A673 (cell line): ENCODE results near the gene COA3. TPM values are rescaled to one million over a fixed set of nuclear protein-coding genes. Genes with fewer than 3 reads are reported as not detected.

ENCODE experiments used
- BruUV-seq: library from RNA; stranded (reverse); fragments of 400-500 nt; replicated peaks from 2 replicates; lab custom pipeline; 2021; lab: Mats Ljungman, UMichigan
- CTCF ChIA-PET: fragments of 300-600 bp; sonication (Branson Sonifier 250); formaldehyde crosslinking; loops from one replicate; lab custom pipeline; 2022; ENCODE audit warnings: antibody characterized with exemption; lab: Charles Lee
- POLR2A ChIA-PET: fragments of 300-600 bp; sonication (Branson Sonifier 250); formaldehyde crosslinking; loops from one replicate; lab custom pipeline; 2022; ENCODE audit warnings: antibody characterized with exemption; ENCODE audit not compliant: low non-redundant PET; lab: Charles Lee
- DNase-seq: peaks from one replicate; pipeline ENCODE4 v3.0.0-alpha.2; 2015; ENCODE audit warnings: low spot score
- H3K27ac ChIP-seq: fragments of 200-600 bp; sonication (generic); 2 replicates; pipeline ENCODE4 v1.5.1; 2016; ENCODE audit warnings: mixed run types, low read depth, mild to moderate bottlenecking, mixed read lengths, antibody characterized with exemption, low read length; ENCODE audit not compliant: poor library complexity, severe bottlenecking
- H3K27me3 ChIP-seq: fragments of 200-600 bp; sonication (generic); replicated peaks from 2 replicates; pipeline ENCODE4 v1.6.1; 2017; ENCODE audit warnings: mixed run types, low read depth, mild to moderate bottlenecking, mixed read lengths, antibody characterized with exemption, low read length; ENCODE audit not compliant: insufficient read depth, poor library complexity
- H3K36me3 ChIP-seq: fragments of 200-600 bp; sonication (generic); 2 replicates; pipeline ENCODE4 v1.6.1; 2016; ENCODE audit warnings: mixed run types, mild to moderate bottlenecking, mixed read lengths, antibody characterized with exemption, low read length; ENCODE audit not compliant: insufficient read depth, poor library complexity, severe bottlenecking
- H3K4me1 ChIP-seq: fragments of 200-600 bp; sonication (generic); 2 replicates; pipeline ENCODE4 v1.6.1; 2017; ENCODE audit warnings: mixed run types, mild to moderate bottlenecking, mixed read lengths, antibody characterized with exemption, low read length; ENCODE audit not compliant: insufficient read depth, poor library complexity, severe bottlenecking
- H3K4me3 ChIP-seq: fragments of 200-600 bp; sonication (generic); 2 replicates; pipeline ENCODE4 v1.5.1; 2016; ENCODE audit warnings: low read depth, mixed run types, mild to moderate bottlenecking, mixed read lengths, low read length; ENCODE audit not compliant: poor library complexity, severe bottlenecking
- H3K9me3 ChIP-seq: fragments of 200-600 bp; sonication (generic); 2 replicates; pipeline ENCODE4 v1.6.1; 2016; ENCODE audit warnings: mixed run types, low read depth, mild to moderate bottlenecking, mixed read lengths, antibody characterized with exemption, low read length; ENCODE audit not compliant: poor library complexity, severe bottlenecking
- CTCF ChIP-seq: fragments of 300-800, 200-600 bp; sonication (generic); conservative IDR thresholded peaks from 2 replicates; pipeline ENCODE4 v1.5.1; 2017; ENCODE audit warnings: low read depth, mild to moderate bottlenecking, antibody characterized with exemption, low read length, moderate library complexity, mixed read lengths
- EZH2 ChIP-seq: fragments of 200-600 bp; sonication (generic); IDR thresholded peaks from 2 replicates; pipeline ENCODE4 v1.6.1; 2017; ENCODE audit warnings: borderline replicate concordance, low read depth, mild to moderate bottlenecking, mixed read lengths, antibody characterized with exemption, low read length; ENCODE audit not compliant: poor library complexity, severe bottlenecking
- intact Hi-C: fragments of 100-400 bp; cut with micrococcal nuclease; formaldehyde crosslinking; loops from one replicate; pipeline ENCODE4 v1.10.0; 2022; ENCODE audit not compliant: unreplicated experiment
- total RNA-seq: library from RNA; stranded (reverse); gene quantifications from 2 replicates; pipeline ENCODE4 v1.2.3, GENCODE V29; 2021

Gene COA3
- total RNA-seq, 1 experiment from 2014 or later = 29.0 TPM

- no TSS peak for BruUV-seq
- Histone ChIP-seq H3K36me3 (no peaks in the 10 kb centered on the region), H3K9me3 (no peaks in the 10 kb centered on the region), H3K27ac (no peak overlapping the region), H3K4me1 (no peaks in the 10 kb centered on the region), H3K27me3 (peaks cover 13% of the 10 kb centered on the region), H3K4me3 (no peak overlapping the region)
- ChIA-PET POLR2A (no interaction called here), CTCF (no interaction called here)
- DNase-seq = no peak
- intact Hi-C loops = no loop called here
- TF ChIP-seq EZH2 (no peak), CTCF (no peak)
These were observed 19.9 kb downstream of the COA3 start for GRCh38 chr17:42778570-42778969.

- Histone ChIP-seq H3K27ac (no peak overlapping the region), H3K36me3 (no peaks in the 10 kb centered on the region), H3K4me3 (no peak overlapping the region), H3K4me1 (no peaks in the 10 kb centered on the region), H3K9me3 (no peaks in the 10 kb centered on the region), H3K27me3 (no peaks in the 10 kb centered on the region)
- no TSS peak for BruUV-seq
- intact Hi-C loops = no loop called here
- POLR2A ChIA-PET = no interaction called here
- TF ChIP-seq CTCF = no peak
- no peak for TF ChIP-seq EZH2
- CTCF ChIA-PET = no interaction called here
- DNase-seq = no peak
These were observed 22.9 kb downstream of the COA3 start for GRCh38 chr17:42775534-42776098.

GRCh38 chr17:42774066-42774745 is 24.3 kb downstream of the COA3 start:
- intact Hi-C loops = no loop called here
- CTCF ChIA-PET = interaction anchor here (2.3 kb wide), 1 partner anchor 11 kb away, joined by 5 read pairs; no protein-coding TSS in a partner anchor
- TF ChIP-seq CTCF (no peak), EZH2 (no peak)
- Histone ChIP-seq H3K4me3 (peak overlapping the region; percentile 68), H3K27ac (no peak overlapping the region), H3K36me3 (no peaks in the 10 kb centered on the region), H3K9me3 (no peaks in the 10 kb centered on the region), H3K27me3 (no peaks in the 10 kb centered on the region), H3K4me1 (no peaks in the 10 kb centered on the region)
- no peak for DNase-seq
- TSS peak; percentile 73 for BruUV-seq
- POLR2A ChIA-PET = no interaction called here
